CD4-positive, CD25-positive, alpha-beta regulatory T cell (primary cell): Measurements from ENCODE around the gene TP73. TPM values are rescaled to one million over a fixed set of nuclear protein-coding genes. Genes with fewer than 3 reads are reported as not detected.

ENCODE experiments used
- ATAC-seq, 2 donors: fragments of 150-1000 bp; cut with Tn5 transposase; one replicate each; pipeline ENCODE4 v1.10.0; 2021; ENCODE audit warnings: low read depth in 2 of 2, moderate number of reproducible peaks in 2 of 2, moderate library complexity in 1 of 2
- DNase-seq, 3 donors: peaks; one replicate each; pipeline versions ENCODE4 v3.0.0 to v3.0.0-alpha.2; 2012 to 2022; ENCODE audit warnings: mixed read lengths in 1 of 3
- H3K27ac ChIP-seq: one replicate; pipeline ENCODE4 v1.7.0; 2013; ENCODE audit warnings: mild to moderate bottlenecking, low read length; ENCODE audit not compliant: insufficient read depth, poor library complexity, severe bottlenecking
- H3K27me3 ChIP-seq: one replicate; pipeline ENCODE4 v1.7.0; 2013; ENCODE audit warnings: low read length; ENCODE audit not compliant: control insufficient read depth, insufficient read depth
- H3K36me3 ChIP-seq: one replicate; pipeline ENCODE4 v1.7.0; 2013; ENCODE audit warnings: mild to moderate bottlenecking, low read length, moderate library complexity; ENCODE audit not compliant: control insufficient read depth, insufficient read depth
- H3K4me1 ChIP-seq: 2 replicates; pipeline ENCODE4 v1.7.0; 2013; ENCODE audit warnings: mild to moderate bottlenecking, low read length; ENCODE audit not compliant: insufficient read depth, control insufficient read depth, poor library complexity, severe bottlenecking
- H3K4me3 ChIP-seq: one replicate; pipeline ENCODE4 v1.7.0; 2013; ENCODE audit warnings: low read depth, mild to moderate bottlenecking, low read length, moderate library complexity
- H3K9me3 ChIP-seq, 2 experiments: 1 replicate in 1 of 2; 2 replicates in 1 of 2; pipeline ENCODE4 v1.7.0; 2013; ENCODE audit warnings: low read length in 2 of 2, mild to moderate bottlenecking in 1 of 2, moderate library complexity in 1 of 2; ENCODE audit not compliant: control insufficient read depth in 2 of 2
- H3K27ac Mint-ChIP-seq, 3 donors: one replicate each; pipeline ENCODE4 v1.8.0; 2020 to 2022; ENCODE audit warnings: mild to moderate bottlenecking in 3 of 3, mixed read lengths in 3 of 3, moderate library complexity in 2 of 3
- H3K27me3 Mint-ChIP-seq: one replicate; pipeline ENCODE4 v1.8.0; 2022; ENCODE audit warnings: mild to moderate bottlenecking, mixed read lengths
- H3K36me3 Mint-ChIP-seq: one replicate; pipeline ENCODE4 v1.8.0; 2020; ENCODE audit warnings: mixed read lengths
- H3K4me1 Mint-ChIP-seq, 4 donors: one replicate each; pipeline ENCODE4 v1.8.0; 2020 to 2022; ENCODE audit warnings: mixed read lengths in 4 of 4, mild to moderate bottlenecking in 1 of 4
- H3K4me3 Mint-ChIP-seq, 4 donors: one replicate each; pipeline ENCODE4 v1.8.0; 2020 to 2022; ENCODE audit warnings: mild to moderate bottlenecking in 4 of 4, mixed read lengths in 4 of 4, moderate library complexity in 3 of 4
- H3K9me3 Mint-ChIP-seq, 7 donors: one replicate each; pipeline ENCODE4 v1.8.0; 2020 to 2022; ENCODE audit warnings: mixed read lengths in 7 of 7, mild to moderate bottlenecking in 3 of 7, moderate library complexity in 2 of 7
- polyA plus RNA-seq, 4 donors: library from polyadenylated mRNA; unstranded; fragments of 300-500 nt; fragmentation: Illumina TruSeq; gene quantifications; one replicate each; pipeline ENCODE4 v1.2.3, GENCODE V29; 2021
- total RNA-seq: library from RNA; stranded (reverse); gene quantifications from one replicate; pipeline ENCODE4 v1.2.3, GENCODE V29; 2022

TP73 gene
- total and polyA plus RNA-seq, 5 donors from 2014 or later = 0.08 to 0.12 TPM; not detected in 3

DNA sequence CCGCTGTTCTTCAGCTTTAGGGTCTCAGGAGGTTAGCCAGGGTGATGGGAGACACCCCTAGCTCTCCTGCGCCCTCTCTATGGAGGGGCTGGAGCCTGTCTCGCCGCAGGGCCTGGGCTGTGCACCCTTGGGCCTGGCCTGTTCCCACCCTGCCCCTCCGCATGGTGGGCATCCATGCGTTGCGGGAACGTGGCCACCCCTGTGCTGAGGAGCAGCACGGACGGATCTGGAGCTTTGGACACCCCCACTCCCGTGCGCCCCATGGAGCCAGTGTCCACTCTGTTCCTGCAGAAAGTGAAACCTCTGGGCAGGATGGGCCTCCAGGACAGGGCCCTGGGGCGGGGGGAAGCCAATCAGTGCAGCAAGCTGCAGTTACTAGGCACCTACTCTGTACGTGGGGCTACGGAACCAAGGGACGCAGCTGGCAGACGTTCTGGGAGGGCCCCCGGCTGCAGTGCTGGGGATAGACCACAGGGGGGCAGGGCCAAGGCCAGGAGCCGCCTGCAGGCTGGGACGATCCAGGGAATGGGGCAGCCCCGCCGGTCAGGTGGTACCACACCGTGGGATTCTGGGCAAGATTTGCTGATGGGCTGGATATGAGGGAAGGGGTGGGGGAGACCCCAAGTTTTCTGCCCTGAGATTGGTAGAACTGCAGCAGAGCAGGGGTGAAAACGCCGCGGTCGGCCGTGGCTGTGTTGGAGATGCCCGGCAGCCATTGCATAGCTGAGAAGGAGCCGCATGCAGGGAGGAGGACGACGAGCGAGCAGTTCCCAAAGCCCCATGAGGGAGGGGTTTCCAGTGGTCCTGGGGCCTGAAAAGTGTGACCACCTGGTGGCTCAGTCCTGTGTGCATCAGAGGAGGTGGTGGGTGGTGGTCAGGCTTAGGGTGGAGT is 43.3 kb downstream of the TP73 start:
- no peaks in the 10 kb centered on the region for H3K27me3 ChIP-seq
- H3K9me3 Mint-ChIP-seq = no peaks in the 10 kb centered on the region

DNA sequence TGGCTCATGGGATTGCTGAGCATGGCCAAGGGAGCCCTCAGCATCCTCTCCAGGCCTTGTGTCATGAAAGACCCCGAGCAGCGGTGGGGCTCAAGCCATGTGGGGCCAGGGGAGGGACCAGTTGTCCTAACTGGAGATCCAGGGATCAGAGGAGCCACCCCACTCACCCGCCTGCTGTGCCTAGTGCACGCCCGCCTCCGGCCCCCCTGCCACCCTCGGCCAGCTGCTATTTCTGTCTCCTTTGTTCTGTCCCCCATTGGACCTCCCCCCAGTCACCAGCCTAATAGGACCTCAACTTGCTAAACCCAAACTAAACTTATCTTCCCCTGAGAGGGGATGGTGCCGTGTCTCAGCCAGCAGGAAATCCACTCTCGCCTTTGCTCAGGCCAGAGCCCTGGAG is 44.4 kb downstream of the TP73 start:
- H3K27ac Mint-ChIP-seq = no peak overlapping the region

More for the DNA sequence above, 43.3 kb downstream of the TP73 start:
- peak in 1 of 2 donors; percentile 41 for ATAC-seq
- Mint-ChIP-seq H3K27me3 (no peaks in the 10 kb centered on the region), H3K4me3 (peak overlapping the region in 1 of 4 donors; percentile 46), H3K4me1 (peaks cover 0 to 6% (median 0%) of the 10 kb centered on the region in 4 donors), H3K36me3 (no peaks in the 10 kb centered on the region), H3K27ac (no peak overlapping the region)
- H3K36me3 ChIP-seq = no peaks in the 10 kb centered on the region
- no peaks in the 10 kb centered on the region for H3K9me3 ChIP-seq
- no peaks in the 10 kb centered on the region for H3K4me1 ChIP-seq
- H3K4me3 ChIP-seq = no peak overlapping the region
- DNase-seq = no peak
- no peak overlapping the region for H3K27ac ChIP-seq

DNA sequence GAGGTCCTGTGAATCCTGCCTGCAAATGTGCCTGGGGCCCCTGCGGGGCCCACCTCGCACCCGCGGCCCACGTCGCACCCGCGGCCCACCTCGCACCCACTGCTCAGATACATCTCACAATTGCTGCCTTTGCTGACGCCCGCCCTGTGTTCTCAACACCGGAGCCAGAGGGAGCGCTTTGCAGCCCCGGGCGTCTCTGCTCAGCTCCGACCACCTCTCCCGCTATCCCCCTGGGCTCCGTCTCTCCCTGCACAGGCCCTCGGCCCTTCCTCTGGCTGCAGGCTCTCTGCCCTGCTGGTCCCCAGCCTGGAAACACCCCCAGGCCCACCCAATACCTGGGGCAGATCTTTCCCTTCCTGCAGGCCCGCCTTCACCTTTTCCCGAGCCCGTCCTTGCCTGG is 44.8 kb downstream of the TP73 start:
- Histone ChIP-seq H3K4me1 (no peaks in the 10 kb centered on the region), H3K27ac (no peak overlapping the region), H3K36me3 (no peaks in the 10 kb centered on the region), H3K27me3 (no peaks in the 10 kb centered on the region), H3K9me3 (no peaks in the 10 kb centered on the region), H3K4me3 (no peak overlapping the region)
- H3K4me3 Mint-ChIP-seq = no peak overlapping the region
- H3K36me3 Mint-ChIP-seq = no peaks in the 10 kb centered on the region
- H3K27ac Mint-ChIP-seq = no peak overlapping the region
- H3K27me3 Mint-ChIP-seq = no peaks in the 10 kb centered on the region
- no peaks in the 10 kb centered on the region for H3K9me3 Mint-ChIP-seq
- ATAC-seq (no peak), DNase-seq (no peak)
- H3K4me1 Mint-ChIP-seq = peaks cover 0 to 6% (median 0%) of the 10 kb centered on the region in 4 donors

More for the DNA sequence above, 44.4 kb downstream of the TP73 start:
- Histone ChIP-seq H3K4me3 (no peak overlapping the region), H3K27ac (no peak overlapping the region), H3K27me3 (no peaks in the 10 kb centered on the region), H3K4me1 (no peaks in the 10 kb centered on the region), H3K9me3 (no peaks in the 10 kb centered on the region), H3K36me3 (no peaks in the 10 kb centered on the region)
- no peaks in the 10 kb centered on the region for H3K9me3 Mint-ChIP-seq
- H3K4me3 Mint-ChIP-seq = no peak overlapping the region
- H3K4me1 Mint-ChIP-seq = peaks cover 0 to 6% (median 0%) of the 10 kb centered on the region in 4 donors
- H3K27me3 Mint-ChIP-seq = no peaks in the 10 kb centered on the region
- ATAC-seq (no peak), DNase-seq (no peak)
- H3K36me3 Mint-ChIP-seq = no peaks in the 10 kb centered on the region

DNA sequence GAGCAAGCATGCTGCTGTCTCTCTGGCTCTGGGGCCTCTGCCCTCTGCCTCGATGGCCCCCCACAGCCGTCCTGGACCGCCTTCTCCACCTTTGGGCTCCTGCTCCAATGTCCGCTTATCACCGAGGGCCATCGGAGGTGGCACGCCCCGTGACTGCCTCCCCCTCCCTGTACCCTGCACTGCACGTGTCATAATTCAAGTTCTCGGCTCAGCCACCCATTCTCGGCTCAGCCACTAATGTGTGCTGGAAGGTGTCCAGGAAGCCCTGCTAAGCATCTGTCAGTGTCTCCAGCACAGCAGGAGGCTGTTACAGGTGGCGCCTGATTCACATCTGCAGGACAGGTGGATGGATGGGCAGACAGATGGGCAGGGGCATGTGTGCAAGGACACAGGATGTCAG is 45.5 kb downstream of the TP73 start:
- Histone ChIP-seq H3K27me3 (no peaks in the 10 kb centered on the region), H3K27ac (no peak overlapping the region), H3K4me3 (no peak overlapping the region), H3K9me3 (no peaks in the 10 kb centered on the region), H3K36me3 (no peaks in the 10 kb centered on the region), H3K4me1 (no peaks in the 10 kb centered on the region)
- no peaks in the 10 kb centered on the region for H3K27me3 Mint-ChIP-seq
- no peak overlapping the region for H3K4me3 Mint-ChIP-seq
- H3K27ac Mint-ChIP-seq = no peak overlapping the region
- H3K36me3 Mint-ChIP-seq = no peaks in the 10 kb centered on the region
- no peak for DNase-seq
- H3K9me3 Mint-ChIP-seq = no peaks in the 10 kb centered on the region
- H3K4me1 Mint-ChIP-seq = peaks cover 0 to 6% (median 0%) of the 10 kb centered on the region in 4 donors
- ATAC-seq = no peak

DNA sequence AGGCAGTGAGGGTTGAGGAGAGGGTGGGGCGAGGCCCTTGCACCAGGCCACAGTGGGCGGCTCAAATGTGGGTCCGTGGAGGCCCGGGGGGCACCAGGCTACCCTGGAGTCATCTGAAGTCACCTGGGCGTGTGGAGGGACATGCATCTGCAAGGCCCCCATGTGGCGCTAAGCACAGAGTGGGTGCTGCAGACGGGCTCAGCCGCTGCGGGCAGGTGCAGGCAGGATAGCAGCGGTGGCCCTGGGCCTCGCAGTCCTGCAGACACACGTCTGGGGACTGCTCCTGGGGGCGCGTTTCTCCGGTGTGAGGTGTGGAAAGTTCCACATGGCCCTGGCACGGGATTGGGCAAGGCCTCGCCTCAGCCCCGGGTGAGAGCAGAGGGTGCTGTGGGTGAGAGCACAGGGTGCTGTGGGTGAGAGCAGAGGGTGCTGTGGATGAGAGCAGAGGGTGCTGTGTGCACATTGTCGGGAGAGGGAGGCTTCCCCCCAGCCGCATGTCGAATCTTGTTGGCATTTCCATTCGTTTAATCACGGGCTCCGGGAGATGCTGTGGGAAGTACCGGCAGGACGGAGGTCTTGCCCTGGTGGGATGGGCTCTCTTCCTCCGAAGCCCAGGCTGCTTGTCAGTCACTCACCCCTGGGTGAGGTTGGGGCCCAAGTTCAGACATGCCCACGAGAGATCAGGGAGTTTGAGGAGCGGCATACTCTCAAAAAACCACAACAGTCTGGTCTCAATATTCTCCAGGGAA is 46.5 kb downstream of the TP73 start:
- Mint-ChIP-seq H3K36me3 (no peaks in the 10 kb centered on the region), H3K27me3 (no peaks in the 10 kb centered on the region), H3K4me3 (no peak overlapping the region), H3K4me1 (peaks cover 0 to 6% (median 0%) of the 10 kb centered on the region in 4 donors), H3K9me3 (no peaks in the 10 kb centered on the region), H3K27ac (no peak overlapping the region)
- DNase-seq (no peak), ATAC-seq (no peak)
- H3K36me3 ChIP-seq = no peaks in the 10 kb centered on the region
- no peak overlapping the region for H3K27ac ChIP-seq
- no peak overlapping the region for H3K4me3 ChIP-seq
- no peaks in the 10 kb centered on the region for H3K27me3 ChIP-seq
- no peaks in the 10 kb centered on the region for H3K9me3 ChIP-seq
- no peaks in the 10 kb centered on the region for H3K4me1 ChIP-seq

DNA sequence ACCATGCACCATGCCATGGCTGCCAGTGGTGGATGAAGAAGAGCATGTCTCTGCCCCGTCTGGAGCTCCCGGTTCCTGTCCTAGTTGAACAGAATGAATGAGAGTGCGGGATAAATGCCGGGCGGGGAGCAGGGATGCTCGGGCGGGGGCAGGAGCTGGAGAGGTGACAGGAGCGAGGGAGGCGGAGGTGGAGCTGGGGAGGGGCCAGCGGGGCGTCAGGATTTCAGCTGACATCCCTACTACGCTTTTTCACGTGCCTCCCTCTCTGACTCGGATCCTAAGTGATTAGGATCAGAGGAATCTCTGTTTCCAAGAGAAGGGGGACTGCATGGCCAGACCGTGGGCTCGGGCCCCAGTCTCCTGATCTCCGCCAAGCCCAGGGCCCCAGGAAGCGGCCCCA is 47.3 kb downstream of the TP73 start:
- Histone ChIP-seq H3K4me1 (no peaks in the 10 kb centered on the region), H3K27me3 (no peaks in the 10 kb centered on the region), H3K9me3 (no peaks in the 10 kb centered on the region), H3K27ac (no peak overlapping the region), H3K36me3 (no peaks in the 10 kb centered on the region), H3K4me3 (no peak overlapping the region)
- Mint-ChIP-seq H3K4me1 (peaks cover 0 to 10% (median 1%) of the 10 kb centered on the region in 4 donors), H3K36me3 (no peaks in the 10 kb centered on the region), H3K4me3 (no peak overlapping the region), H3K27me3 (peaks cover 4% of the 10 kb centered on the region), H3K9me3 (no peaks in the 10 kb centered on the region), H3K27ac (no peak overlapping the region)
- no peak for ATAC-seq
- DNase-seq = no peak

DNA sequence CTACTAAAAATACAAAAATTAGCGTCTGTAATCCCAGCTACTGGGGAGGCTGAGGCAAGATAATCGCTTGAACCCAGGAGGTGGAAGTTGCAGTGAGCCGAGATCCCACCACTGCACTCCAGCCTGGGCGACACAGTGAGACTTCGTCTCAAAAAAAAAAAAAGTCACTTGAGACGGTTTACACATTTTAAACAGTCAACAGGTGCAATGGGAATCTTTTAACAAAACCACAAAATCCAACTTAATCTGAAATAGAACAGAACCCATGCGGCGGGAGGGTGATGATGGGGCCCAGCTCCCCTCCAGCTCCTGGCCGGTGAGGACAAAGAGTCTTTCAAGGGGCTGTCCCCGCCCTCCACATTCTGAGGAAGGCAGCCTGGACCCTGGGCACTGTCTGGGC is 48.3 kb downstream of the TP73 start:
- no peaks in the 10 kb centered on the region for H3K36me3 Mint-ChIP-seq
- Histone ChIP-seq H3K36me3 (no peaks in the 10 kb centered on the region), H3K4me1 (no peaks in the 10 kb centered on the region), H3K27ac (no peak overlapping the region), H3K27me3 (no peaks in the 10 kb centered on the region), H3K4me3 (no peak overlapping the region), H3K9me3 (no peaks in the 10 kb centered on the region)
- H3K4me1 Mint-ChIP-seq = peaks cover 0 to 12% (median 1%) of the 10 kb centered on the region in 4 donors
- DNase-seq = no peak
- H3K27me3 Mint-ChIP-seq = peaks cover 4% of the 10 kb centered on the region
- ATAC-seq = no peak
- no peaks in the 10 kb centered on the region for H3K9me3 Mint-ChIP-seq
- no peak overlapping the region for H3K4me3 Mint-ChIP-seq
- no peak overlapping the region for H3K27ac Mint-ChIP-seq
